Measurements from ENCODE around the gene TRH.
"Not testable (repeated sequence)": the region's sequence is repeated elsewhere in the genome, so short reads cannot be mapped to it uniquely, and the experiment has no call there.

The TRH gene

GRCh38 chr3:130014526-130014925, 40.0 kb downstream of the TRH start:
- TF ChIP-seq, protein P1, sequence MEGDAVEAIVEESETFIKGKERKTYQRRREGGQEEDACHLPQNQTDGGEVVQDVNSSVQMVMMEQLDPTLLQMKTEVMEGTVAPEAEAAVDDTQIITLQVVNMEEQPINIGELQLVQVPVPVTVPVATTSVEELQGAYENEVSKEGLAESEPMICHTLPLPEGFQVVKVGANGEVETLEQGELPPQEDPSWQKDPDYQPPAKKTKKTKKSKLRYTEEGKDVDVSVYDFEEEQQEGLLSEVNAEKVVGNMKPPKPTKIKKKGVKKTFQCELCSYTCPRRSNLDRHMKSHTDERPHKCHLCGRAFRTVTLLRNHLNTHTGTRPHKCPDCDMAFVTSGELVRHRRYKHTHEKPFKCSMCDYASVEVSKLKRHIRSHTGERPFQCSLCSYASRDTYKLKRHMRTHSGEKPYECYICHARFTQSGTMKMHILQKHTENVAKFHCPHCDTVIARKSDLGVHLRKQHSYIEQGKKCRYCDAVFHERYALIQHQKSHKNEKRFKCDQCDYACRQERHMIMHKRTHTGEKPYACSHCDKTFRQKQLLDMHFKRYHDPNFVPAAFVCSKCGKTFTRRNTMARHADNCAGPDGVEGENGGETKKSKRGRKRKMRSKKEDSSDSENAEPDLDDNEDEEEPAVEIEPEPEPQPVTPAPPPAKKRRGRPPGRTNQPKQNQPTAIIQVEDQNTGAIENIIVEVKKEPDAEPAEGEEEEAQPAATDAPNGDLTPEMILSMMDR (IDR thresholded peaks at IDR 0.05; ENCODE audit: low read depth, low read length, missing control alignments) = no peak
- in situ Hi-C loops (cut with HindIII; ENCODE audit: low sequenced_read_pairs) = no loop called here
- H3K4me3 ChIP-seq (ENCODE audit: low read depth, low read length) = no peak overlapping the region
- peak; percentile 5 for DNase-seq (ENCODE audit: low read depth)

DNA sequence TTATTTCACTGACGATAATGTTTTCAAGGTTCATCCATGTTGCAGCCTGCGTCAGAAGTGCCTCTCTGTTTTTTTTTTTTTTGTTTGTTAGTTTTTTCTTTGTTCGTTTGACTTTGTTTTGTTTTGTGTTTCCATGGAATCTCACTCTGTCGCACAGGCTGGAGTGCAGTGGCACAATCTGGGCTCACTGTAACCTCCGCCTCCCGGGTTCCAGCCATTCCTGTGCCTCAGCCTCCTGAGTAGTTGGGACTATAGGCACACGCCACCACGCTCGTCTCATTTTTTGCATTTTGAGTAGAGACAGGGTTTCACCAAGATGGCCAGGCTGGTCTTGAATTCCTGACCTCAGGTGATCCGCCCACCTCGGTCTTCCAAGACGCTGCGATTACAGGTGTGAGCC, 43.1 kb downstream of the TRH start:
- in situ Hi-C loops (cut with HindIII; ENCODE audit: low sequenced_read_pairs); DNase-seq (ENCODE audit: low read depth): not testable (repeated sequence)

GRCh38 chr3:130026146-130026829, 51.8 kb downstream of the TRH start:
- in situ Hi-C loops (cut with HindIII; ENCODE audit: low sequenced_read_pairs); DNase-seq (ENCODE audit: low read depth); H3K4me3 ChIP-seq (ENCODE audit: low read depth, low read length): not testable (repeated sequence)

More for the DNA sequence above, 43.1 kb downstream of the TRH start:
- H3K4me3 ChIP-seq (ENCODE audit: low read depth, low read length) = not testable (repeated sequence)

GRCh38 chr3:130027437-130027836, 52.9 kb downstream of the TRH start:
- H3K4me3 ChIP-seq (ENCODE audit: low read depth, low read length); in situ Hi-C loops (cut with HindIII; ENCODE audit: low sequenced_read_pairs); DNase-seq (ENCODE audit: low read depth): not testable (repeated sequence)
